ENCODE measurements around the gene CPTP. TPM values are rescaled to one million over a fixed set of nuclear protein-coding genes. Genes with fewer than 3 reads are reported as not detected.

Gene CPTP
- total RNA-seq: 20.4 and 20.8 TPM in 2 replicates

DNA sequence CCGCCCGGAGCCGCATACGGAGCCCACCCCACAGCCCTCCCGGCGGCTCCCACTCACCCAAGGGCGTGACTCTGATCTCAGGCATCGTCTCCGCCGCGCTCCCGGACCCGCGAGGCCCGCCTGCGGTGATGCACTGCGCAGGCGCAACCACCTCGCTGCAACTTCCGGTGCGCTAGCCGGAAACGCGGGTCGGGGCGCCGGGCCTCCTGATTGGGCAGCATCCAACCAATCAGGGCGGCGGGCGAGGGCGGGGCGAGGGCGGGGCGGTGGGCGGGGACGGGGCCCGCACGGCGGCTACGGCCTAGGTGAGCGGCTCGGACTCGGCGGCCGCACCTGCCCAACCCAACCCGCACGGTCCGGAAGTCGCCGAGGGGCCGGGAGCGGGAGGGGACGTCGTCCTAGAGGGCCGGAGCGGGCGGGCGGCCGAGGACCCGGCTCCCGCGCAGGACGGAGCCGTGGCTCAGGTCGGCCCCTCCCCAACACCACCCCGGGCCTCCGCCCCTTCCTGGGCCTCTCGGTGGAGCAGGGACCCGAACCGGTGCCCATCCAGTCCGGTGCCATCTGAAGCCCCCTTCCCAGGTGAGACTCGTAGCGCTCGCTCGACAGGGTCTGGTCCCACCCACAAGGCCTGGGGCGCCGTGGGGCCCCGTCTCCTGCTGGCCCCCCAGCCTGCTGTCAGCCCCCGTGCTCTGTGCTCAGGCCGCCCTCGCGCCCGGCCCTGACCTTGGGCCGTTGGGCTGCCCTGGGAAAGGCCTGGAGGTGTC, at the start of gene CPTP, which contains the start of gene INTS11:
CPTP (plus strand) TSS at position 279 of the 764 bp plus-strand sequence. CDS start 2,109 bp downstream, outside the sequence.
INTS11 (minus strand) TSS at position 137 of the 764 bp plus-strand sequence; CDS start at position 85, 52 bp downstream.
- intact Hi-C loops (cut with micrococcal nuclease): loop anchor here (1.0 to 2.0 kb wide), 5 partner anchors 16 to 208 kb away; partner anchors contain the start of genes AURKAIP1, C1orf159, CCNL2 and DVL1

DNA sequence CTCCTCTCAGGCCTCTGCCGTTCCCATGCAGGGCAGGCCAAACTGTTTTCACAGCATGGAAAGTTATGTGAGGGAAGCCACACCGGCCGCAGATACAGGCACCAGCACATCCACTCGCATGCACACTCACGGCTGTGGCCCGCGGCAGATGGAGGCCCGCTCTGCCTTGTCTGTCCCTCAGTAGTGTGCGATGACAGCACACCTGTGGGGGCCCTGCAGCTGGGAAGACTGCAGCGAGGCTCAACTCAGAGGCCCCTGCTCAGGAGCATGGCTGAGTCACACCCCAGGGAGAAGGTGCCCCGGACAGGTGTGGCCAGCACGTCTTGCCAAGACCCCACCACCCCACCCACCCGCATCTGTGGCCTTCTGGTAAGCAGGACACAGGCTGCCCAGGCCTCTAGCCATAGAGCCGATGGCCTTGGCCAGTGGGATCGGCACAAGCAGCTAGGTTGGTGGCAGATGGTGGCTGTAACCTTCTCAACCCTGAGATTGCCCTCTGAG, 49.6 kb upstream of the CPTP start:
- intact Hi-C loops (cut with micrococcal nuclease): loop anchor here (1.0 to 5.0 kb wide), 3 partner anchors 33 to 263 kb away; partner anchors contain the start of genes ISG15, PUSL1 and TNFRSF18

DNA sequence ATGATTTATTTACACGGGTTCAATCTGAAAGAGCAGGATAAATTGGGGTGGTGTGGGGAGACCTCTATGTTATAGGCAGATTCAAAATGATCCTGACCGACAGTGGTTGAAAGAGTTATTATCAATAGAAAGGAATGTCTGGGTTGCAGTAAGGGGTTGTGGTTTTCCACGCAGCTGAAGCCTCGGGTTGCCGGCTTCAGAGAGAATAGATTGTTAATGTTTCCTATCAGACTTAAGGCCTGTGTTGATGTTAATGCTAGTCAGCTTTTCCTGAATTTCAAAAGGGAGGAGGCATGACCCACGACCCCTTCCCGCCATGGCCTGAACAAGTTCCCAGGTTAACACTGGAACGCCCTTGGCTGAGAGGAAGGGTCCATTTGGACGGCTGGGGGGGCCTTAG, 48.8 kb upstream of the CPTP start:
- intact Hi-C loops (cut with micrococcal nuclease): no loop called here

DNA sequence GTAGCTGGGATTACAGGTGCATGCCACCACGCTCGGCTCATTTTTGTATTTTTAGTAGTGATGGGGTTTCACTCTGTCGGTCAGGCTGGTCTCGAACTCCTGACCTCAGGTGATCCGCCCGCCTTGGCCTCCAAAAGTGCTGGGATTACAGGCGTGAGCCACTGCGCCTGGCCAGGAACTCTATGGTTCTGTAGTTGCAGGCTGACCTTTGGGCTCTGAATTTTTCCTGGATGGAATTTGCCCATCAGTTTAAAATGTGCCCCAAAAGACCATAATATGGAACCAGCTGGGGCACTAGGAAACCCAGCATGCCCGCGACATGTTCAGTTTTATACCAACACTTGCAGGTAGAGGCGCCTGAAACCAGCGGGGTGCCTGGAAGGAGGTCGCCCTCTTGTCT, 46.0 kb upstream of the CPTP start:
- intact Hi-C loops (cut with micrococcal nuclease): no loop called here

DNA sequence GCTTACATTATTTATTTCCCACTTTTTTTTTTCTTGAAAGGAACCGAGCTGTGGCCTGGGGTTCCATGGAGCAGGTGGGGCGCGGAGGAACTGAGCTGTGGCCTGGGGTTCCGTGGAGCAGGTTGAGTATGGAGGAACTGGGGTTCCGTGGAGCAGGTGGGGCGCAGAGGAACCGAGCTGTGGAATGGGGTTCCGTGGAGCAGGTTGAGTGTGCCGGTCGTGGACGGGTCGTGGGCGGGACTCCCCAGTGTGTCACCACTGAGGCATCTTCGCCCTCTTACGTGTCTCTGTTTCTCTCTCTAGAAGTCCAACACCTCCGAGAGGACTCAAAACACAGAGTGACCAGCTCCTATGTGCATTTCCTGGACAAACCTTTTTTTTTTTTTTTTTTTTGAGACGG, 45.6 kb upstream of the CPTP start:
- intact Hi-C loops (cut with micrococcal nuclease): no loop called here

DNA sequence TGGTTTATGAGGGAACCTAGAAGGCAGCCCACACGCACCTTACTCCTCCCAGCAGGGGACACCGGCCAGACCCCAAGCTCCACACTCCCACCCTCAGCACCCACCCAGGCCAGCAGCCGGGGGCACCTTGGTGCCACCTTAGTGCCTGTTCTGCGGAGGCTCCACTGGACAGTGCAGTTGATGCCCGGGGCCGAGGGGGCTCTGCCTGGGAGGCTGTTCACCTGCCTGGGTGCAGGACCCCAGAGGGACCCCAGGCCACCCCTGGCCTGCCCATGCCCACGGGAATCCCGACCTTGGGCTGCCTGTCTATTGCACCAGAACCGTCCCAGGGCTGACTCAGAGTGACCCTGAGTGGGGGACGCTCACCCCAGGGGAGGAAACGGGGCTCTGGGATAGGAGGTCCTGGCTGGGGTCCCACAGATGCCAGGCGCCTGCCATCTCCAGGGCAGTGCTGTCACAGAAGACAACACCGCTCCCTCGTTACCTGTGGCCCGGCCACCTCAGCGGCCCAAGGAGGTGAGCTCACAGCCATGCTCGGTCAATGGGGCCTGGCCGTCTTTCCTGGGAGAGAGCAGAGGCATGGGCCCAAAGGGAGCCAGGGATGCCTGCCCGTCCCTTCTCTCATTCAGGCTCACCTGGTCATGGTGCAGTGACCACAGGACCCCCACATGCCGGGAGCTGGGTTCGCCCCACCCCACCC, 43.7 kb upstream of the CPTP start:
- intact Hi-C loops (cut with micrococcal nuclease): no loop called here

DNA sequence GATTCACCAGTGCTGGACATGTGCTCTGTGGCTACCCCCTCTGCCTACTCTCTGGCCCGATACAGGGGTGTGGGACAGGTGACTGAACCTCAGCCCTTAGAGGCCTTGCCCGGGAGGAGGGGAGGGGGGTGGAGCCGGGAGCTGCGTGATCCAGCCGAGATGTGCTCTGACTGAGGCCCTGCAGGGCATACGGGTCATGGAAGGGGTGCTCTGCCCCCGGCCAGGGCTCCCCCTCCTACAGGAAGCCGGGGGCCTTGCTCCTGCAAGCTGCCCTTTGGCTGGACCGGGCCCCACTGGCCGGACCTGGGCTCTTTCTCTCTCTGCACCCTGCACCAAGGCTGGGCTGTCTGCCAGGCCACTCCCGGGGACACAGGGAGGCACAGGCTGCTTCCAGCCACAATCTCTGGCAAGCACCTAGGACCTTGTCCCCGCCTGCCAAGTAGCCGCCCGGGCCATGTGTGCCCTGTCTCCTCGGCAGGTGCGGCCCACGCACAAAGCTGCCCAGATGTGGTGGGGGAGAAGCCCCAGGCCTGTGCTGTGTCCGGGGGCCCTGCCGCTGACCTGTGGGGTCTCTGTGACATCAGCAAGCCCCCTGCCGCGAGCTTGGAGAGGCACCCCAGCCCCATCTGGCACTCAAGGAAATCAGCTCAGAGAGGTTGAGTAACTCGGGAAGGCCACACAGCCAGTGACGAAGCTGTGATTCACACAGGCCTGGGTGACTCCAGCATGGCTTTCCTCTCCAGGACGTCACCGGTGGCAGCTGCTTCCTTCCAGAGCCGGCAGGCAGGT, 42.9 kb upstream of the CPTP start:
- intact Hi-C loops (cut with micrococcal nuclease): no loop called here

DNA sequence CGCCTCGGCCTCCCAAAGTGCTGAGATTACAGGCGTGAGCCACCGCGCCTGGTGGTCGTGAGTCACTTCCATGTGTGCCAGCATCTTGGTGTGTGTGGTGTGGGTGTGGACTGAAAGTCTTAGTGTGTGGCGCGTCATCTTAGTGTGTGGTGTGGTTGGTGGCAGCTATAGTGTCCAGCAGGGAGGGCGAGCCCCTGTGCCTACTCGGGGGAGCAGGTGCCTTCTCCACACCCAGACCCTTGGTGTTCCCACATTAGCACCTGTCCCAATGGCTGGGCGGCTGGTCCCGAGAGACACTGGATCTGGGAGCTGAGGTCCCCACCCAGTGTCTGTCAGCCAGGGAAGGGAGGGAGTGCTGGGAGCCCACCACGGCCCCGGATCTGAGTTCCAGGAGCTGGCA, 41.6 kb upstream of the CPTP start:
- intact Hi-C loops (cut with micrococcal nuclease): no loop called here

DNA sequence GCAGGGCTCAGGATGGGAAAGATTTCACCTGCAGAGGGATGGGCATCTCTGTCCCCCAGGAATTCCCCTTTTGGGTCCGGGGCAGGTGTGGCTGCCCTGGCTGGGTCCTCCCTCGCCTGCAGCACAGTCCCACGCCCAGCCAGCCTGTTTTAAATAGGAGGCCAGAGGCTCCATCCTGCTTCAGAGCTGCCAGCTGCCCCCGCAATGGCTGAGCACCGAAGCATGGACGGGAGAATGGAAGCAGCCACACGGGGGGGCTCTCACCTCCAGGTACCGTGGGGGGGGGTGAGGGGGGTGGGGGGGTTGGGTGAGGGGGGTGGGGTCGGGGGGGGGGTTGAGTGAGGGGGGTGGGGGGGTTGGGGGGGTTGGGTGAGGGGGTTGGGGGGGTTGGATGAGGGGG, 40.8 kb upstream of the CPTP start:
- intact Hi-C loops (cut with micrococcal nuclease): no loop called here

DNA sequence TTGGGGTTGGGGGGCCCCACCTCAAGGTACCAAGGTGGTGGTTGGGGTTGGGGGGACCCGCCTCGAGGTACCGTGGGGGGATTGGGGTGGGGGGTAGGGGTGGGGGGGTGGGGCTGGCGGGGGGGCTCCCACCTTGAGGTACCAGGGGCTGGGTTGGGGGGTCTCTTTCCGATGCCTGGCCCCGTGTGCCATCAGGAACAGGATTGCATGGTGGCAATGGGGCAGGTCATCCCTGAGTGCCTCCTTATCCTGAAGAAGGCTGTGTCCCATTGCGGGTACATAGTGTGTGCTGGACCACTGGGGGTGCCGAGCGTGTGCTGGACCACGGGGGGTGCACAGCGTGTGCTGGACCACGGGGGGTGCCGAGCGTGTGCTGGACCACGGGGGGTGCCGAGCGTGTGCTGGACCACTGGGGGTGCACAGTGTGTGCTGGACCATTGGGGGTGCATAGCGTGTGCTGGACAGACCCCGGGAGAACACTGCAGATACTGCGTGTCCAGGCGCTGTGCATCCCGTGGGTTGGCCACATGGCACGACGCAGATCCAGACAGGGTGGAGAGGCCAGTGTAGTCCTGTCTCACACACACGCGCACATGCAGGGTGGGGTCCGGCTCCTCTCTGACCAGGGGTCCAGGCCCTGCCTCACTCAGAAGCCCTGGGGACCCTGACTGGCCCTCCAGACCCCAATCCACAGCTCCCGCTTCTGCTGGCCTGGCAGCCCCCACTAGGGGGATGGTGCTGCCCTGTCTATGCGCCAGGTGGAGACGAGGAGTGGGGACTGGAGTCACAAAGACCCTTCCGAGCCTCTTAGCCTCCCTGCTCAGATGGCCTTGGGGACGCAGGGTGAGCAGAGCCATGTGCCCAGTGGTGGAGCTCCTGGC, 40.1 kb upstream of the CPTP start:
- intact Hi-C loops (cut with micrococcal nuclease): no loop called here

DNA sequence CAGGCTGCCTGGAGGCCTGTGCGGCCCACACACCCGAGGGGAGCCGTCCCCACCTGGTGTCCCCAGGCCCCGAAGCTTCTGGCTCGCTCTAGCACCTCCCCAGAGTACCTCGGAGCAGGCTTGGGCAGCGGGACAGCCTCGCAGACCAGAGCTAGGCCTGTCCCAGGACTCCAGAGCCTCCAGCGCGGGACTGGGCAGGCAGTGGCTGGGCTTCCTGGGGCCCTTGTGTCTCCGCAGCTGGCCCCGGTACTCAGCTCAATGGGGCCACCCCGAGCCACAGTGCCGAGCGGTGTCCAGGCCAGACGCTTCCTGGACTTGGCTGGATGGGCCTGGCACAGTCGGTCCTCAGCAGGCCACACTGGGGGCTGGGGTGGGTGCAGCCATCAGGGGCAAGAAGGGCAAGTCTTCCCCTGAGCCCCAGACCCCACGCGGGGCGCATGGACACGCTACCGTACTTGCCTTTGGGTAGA, 39.5 kb upstream of the CPTP start:
- intact Hi-C loops (cut with micrococcal nuclease): no loop called here

DNA sequence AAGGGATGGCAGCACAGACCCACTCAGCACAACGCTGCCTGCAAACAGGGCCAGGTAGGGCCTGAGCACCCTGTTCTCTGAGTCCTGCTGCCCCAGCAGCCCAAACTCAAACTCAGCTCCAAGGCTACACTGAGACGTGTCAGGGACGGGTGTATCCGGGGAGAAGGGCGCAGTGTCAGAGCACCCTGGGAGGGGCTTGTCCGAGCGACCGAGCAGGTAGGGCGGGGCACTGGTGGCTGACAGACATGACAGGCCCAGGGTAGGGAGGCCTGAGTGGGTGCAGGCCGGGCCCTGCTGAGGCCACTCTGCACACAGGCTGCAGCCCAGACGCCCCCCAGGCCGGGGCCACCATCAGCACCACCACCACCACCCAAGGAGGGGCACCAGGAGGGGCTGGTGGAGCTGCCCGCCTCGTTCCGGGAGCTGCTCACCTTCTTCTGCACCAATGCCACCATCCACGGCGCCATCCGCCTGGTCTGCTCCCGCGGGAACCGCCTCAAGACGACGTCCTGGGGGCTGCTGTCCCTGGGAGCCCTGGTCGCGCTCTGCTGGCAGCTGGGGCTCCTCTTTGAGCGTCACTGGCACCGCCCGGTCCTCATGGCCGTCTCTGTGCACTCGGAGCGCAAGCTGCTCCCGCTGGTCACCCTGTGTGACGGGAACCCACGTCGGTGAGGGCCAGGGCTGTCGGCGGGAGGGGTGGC, 38.8 kb upstream of the CPTP start:
- intact Hi-C loops (cut with micrococcal nuclease): no loop called here

DNA sequence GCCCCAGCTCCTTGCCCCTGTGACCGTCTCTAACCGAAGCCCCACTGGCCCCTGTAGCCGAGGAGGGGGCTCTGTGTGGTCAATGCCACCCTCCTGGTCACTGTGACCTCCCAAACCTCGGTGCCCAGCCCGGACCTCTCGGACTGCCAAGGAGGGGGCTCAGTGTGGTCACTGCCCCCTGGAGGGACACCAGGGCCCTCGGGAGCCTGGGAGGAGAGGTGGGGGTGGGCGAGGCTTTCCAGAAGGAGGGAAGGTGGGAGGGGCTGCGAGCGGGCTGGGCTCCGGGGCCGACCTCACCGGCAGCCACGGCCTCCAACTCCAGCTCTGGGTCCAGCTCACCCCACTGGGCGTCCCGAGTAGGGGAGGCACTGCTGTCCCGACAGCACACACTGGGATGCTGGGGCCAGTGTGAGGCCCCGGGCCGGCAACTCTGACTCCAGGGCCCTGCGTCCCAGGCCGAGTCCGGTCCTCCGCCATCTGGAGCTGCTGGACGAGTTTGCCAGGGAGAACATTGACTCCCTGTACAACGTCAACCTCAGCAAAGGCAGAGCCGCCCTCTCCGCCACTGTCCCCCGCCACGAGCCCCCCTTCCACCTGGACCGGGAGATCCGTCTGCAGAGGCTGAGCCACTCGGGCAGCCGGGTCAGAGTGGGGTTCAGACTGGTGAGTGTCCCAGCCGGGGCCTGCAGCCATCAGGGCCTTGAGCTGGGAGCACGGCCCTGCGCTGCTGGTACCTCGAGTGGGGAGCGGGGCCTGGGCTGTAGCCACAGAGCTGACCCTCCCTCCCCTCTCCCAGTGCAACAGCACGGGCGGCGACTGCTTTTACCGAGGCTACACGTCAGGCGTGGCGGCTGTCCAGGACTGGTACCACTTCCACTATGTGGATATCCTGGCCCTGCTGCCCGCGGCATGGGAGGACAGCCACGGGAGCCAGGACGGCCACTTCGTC, 38.0 kb upstream of the CPTP start:
- intact Hi-C loops (cut with micrococcal nuclease): no loop called here

DNA sequence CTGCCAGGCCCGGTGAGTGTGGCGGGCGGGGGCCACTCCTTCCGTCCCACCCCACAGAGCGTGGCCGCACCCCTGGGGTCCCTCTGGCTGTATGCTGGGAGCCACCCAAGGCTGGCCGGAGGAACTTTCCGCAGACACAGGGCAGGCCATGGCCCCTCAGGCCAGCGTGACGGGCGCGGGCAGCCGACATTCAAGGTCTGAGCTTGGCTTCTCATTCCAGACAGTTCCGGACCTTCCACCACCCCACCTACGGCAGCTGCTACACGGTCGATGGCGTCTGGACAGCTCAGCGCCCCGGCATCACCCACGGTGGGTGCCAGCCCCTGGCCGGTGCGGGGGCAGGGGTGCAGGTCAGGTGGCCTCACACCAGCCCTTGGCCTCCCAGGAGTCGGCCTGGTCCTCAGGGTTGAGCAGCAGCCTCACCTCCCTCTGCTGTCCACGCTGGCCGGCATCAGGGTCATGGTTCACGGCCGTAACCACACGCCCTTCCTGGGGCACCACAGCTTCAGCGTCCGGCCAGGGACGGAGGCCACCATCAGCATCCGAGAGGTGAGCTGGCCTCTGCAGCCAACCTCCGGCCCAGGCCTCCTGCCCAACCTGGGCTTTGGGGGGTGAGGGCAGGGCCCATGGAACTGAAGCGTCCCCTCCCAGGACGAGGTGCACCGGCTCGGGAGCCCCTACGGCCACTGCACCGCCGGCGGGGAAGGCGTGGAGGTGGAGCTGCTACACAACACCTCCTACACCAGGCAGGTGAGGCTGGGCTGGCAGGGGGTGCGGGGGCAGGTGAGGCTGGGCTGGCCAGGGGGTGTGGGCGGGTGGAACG, 37.1 kb upstream of the CPTP start:
- intact Hi-C loops (cut with micrococcal nuclease): no loop called here

DNA sequence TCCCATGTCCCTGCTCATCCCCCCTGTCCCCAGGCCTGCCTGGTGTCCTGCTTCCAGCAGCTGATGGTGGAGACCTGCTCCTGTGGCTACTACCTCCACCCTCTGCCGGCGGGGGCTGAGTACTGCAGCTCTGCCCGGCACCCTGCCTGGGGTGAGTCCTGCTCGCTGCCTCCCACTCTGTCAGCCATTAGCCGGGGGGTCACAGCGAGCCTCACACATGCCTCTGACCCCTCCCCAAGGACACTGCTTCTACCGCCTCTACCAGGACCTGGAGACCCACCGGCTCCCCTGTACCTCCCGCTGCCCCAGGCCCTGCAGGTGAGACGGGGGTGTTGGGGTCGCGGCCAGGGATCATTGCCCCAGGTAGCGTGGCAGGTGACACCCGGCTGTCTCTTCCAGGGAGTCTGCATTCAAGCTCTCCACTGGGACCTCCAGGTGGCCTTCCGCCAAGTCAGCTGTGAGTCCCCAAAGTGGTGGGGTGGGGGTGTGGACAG, 34.3 kb upstream of the CPTP start:
- intact Hi-C loops (cut with micrococcal nuclease): loop anchor here (1.0 to 5.0 kb wide), 3 partner anchors 168 to 308 kb away; partner anchors contain the start of gene PERM1

DNA sequence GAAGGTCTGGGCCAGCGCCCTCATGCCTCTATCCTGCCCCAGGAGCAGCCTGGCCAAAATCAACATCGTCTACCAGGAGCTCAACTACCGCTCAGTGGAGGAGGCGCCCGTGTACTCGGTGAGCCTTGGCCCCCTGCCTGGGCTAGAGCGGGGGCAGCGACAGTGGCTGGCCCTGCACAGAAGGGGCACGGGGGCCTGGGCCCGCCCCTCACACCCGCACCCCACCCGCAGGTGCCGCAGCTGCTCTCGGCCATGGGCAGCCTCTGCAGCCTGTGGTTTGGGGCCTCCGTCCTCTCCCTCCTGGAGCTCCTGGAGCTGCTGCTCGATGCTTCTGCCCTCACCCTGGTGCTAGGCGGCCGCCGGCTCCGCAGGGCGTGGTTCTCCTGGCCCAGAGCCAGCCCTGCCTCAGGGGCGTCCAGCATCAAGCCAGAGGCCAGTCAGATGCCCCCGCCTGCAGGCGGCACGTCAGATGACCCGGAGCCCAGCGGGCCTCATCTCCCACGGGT, 33.5 kb upstream of the CPTP start:
- intact Hi-C loops (cut with micrococcal nuclease): loop anchor here (2.0 to 5.0 kb wide), 2 partner anchors 258 to 309 kb away; partner anchors contain the start of gene PERM1

Measured in T-helper 1 cell treated with Interleukin-12 subunit alpha and Interleukin-12 subunit beta and Interleukin-4 antibody, amounts not matched to agents 30 ng/mL and 1 ng/mL, for 36 hours (primary cell).